ENCODE data around the gene MTFP1. TPM values are rescaled to one million over a fixed set of nuclear protein-coding genes. Genes with fewer than 3 reads are reported as not detected.
A peak's percentile ranks its signal among the peaks of the same experiment; 100 is the strongest.

The MTFP1 gene
- total RNA-seq, 1 donor from 2014 or later = 20.6 TPM

DNA sequence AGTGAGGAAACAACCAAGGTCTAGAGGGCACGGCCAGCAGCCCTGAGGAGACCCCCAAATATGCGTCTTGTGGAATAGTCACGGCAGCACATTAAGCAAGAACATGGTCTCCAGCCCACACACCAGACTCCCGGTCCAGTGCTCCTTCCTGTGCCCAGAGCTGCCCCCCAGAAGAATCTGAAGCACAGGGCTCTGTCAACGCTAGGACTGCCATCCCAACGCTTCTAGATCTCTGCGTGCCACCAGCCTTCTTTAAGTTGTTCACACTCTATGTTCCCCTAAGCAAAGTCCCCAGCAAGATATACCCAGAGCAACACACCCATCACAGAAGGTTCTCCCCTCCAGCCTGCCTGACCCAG, 32.3 kb upstream of the MTFP1 start:
- no peaks in the 10 kb centered on the region for H3K9me3 Mint-ChIP-seq
- no peaks in the 10 kb centered on the region for H3K36me3 Mint-ChIP-seq
- peaks cover 13% of the 10 kb centered on the region for H3K4me1 Mint-ChIP-seq (ENCODE audit: unreplicated experiment)
- TF ChIP-seq, protein P1, sequence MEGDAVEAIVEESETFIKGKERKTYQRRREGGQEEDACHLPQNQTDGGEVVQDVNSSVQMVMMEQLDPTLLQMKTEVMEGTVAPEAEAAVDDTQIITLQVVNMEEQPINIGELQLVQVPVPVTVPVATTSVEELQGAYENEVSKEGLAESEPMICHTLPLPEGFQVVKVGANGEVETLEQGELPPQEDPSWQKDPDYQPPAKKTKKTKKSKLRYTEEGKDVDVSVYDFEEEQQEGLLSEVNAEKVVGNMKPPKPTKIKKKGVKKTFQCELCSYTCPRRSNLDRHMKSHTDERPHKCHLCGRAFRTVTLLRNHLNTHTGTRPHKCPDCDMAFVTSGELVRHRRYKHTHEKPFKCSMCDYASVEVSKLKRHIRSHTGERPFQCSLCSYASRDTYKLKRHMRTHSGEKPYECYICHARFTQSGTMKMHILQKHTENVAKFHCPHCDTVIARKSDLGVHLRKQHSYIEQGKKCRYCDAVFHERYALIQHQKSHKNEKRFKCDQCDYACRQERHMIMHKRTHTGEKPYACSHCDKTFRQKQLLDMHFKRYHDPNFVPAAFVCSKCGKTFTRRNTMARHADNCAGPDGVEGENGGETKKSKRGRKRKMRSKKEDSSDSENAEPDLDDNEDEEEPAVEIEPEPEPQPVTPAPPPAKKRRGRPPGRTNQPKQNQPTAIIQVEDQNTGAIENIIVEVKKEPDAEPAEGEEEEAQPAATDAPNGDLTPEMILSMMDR (conservative IDR thresholded peaks at IDR 0.05) = no peak
- H3K27me3 Mint-ChIP-seq = peaks cover 15% of the 10 kb centered on the region
- no peak for DNase-seq (ENCODE audit: extremely low spot score, unreplicated experiment)
- no peak overlapping the region for H3K27ac Mint-ChIP-seq
- H3K4me3 Mint-ChIP-seq = no peak overlapping the region

DNA sequence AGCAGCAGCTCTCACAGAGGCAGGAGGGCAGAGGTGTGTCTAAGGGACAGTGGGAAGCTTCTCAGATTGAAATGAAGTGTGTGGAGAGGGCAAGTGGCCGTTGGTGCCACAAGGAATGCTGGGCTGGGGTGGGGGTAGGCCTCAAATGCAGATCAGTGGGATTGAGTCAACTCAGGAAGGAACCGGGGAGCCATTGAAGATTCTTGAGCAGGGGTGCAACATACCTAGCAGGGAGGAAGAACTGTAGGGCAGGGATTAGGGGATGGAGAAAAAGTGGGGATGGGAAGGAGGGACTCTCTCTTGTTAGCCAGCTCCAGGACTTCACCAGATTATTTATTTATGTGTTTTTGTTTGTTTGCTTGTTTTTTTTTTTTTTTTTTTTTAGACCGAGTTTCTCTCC, 31.7 kb upstream of the MTFP1 start:
- H3K9me3 Mint-ChIP-seq = no peaks in the 10 kb centered on the region
- TF ChIP-seq, protein P1 (conservative IDR thresholded peaks at IDR 0.05) = no peak
- H3K27ac Mint-ChIP-seq = no peak overlapping the region
- peaks cover 21% of the 10 kb centered on the region for H3K27me3 Mint-ChIP-seq
- no peaks in the 10 kb centered on the region for H3K36me3 Mint-ChIP-seq
- no peak overlapping the region for H3K4me3 Mint-ChIP-seq
- H3K4me1 Mint-ChIP-seq (ENCODE audit: unreplicated experiment) = peaks cover 13% of the 10 kb centered on the region
- no peak for DNase-seq (ENCODE audit: extremely low spot score, unreplicated experiment)

DNA sequence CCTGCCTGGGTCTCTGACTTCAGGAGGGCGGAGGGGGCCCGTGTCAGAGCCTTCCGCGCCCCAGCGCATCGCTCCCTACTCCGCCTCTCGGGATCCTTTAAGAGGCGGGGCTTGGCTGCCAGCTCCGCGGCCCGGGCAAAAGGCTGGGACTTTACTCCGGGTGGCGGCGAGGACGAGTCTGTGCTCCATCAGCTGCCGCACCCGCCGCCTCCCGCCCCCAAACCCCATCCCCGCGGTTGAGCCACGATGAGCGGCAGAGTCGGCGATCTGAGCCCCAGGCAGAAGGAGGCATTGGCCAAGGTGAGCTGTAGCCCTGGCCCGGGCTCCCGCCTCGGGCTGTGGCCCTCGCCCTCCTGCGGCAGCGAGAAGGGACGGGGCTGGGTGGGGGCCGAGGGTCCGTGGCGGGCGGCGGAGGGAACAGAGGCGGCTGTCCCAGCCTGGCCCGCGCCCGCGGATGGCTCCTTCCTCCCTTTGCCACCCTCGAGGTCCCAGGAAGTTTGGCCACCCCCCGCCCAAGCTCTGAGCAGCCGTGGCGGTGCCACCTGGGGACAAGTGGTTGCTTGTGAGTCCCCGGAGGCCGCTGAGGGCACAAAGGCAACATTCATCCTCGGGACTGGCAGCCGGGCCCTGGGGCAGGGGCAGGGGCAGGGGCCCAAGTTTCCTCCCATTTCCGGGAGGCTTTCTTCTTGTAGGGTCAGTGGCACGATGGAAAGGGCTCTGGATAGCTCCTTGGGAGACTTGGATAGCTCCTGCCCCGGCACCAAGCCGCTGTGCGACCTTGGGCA, 28.5 kb upstream of the MTFP1 start, which contains the start of gene SEC14L2:
TSS of gene SEC14L2 (plus strand) at position 148 of the 785 bp plus-strand sequence. CDS start at position 247, 99 bp downstream.
- no peak for DNase-seq (ENCODE audit: extremely low spot score, unreplicated experiment)
- no peaks in the 10 kb centered on the region for H3K36me3 Mint-ChIP-seq
- no peak within 1 kb of the TSS for H3K27ac Mint-ChIP-seq
- H3K27me3 Mint-ChIP-seq = peaks cover 23% of the 10 kb centered on the region
- peaks cover 18% of the 10 kb centered on the region for H3K4me1 Mint-ChIP-seq (ENCODE audit: unreplicated experiment)
- H3K4me3 Mint-ChIP-seq = peak within 1 kb of the TSS; percentile 86
- H3K9me3 Mint-ChIP-seq = no peaks in the 10 kb centered on the region
- TF ChIP-seq, protein P1 (conservative IDR thresholded peaks at IDR 0.05) = no peak

DNA sequence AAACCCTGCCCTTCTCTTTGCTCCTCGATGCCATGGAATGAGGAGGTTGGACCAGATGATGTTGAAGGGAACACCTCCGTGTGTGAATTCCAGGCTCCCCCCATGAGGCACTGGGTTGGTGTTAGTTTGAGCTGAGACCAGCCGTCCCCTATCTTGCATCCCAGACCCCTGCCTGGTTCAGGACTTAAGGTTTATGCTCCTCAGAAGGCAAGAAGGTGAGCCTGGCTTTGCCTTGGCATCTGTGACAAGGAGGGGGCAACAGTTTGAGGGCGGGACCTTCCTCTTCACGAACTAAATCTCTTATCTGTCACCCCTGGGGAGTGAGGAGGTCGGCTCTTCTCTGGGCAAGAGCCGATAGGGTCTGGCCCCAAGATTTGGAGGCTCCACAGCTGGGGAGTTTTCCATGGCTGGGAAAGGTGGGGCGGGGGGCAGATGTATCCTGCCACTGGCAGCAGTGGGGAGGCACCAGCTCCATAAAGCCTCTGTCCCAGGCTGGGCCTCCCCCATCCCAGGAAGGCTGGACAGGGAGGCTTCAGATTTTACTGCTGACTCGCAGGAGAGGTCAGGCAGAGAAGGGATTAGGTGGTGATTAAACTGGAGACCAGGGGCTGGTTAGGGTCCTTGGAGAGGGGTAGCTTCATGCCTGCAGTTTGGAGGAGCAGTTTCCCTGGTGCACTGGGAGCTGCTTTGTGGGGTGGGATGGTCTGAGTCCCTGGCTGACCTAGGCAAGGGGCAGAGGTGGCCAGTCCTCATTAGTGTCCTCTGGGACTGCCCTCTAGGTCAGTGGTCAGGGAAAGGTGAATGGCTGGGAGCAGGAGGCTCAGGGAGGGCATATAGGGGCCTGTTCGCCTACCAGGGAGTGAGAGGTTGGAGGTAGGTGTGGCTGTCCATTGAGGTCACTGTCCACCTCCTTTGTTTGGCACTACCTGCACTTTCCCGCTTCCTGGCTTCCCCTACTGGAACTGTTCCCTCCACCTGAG, 27.6 kb upstream of the MTFP1 start:
- Mint-ChIP-seq H3K36me3 (no peaks in the 10 kb centered on the region), H3K27me3 (peaks cover 23% of the 10 kb centered on the region), H3K9me3 (no peaks in the 10 kb centered on the region), H3K4me3 (peak overlapping the region; percentile 86), H3K4me1 (ENCODE audit: unreplicated experiment) (peaks cover 20% of the 10 kb centered on the region), H3K27ac (peak overlapping the region; percentile 48)
- no peak for DNase-seq (ENCODE audit: extremely low spot score, unreplicated experiment)
- TF ChIP-seq, protein P1 (conservative IDR thresholded peaks at IDR 0.05) = no peak

DNA sequence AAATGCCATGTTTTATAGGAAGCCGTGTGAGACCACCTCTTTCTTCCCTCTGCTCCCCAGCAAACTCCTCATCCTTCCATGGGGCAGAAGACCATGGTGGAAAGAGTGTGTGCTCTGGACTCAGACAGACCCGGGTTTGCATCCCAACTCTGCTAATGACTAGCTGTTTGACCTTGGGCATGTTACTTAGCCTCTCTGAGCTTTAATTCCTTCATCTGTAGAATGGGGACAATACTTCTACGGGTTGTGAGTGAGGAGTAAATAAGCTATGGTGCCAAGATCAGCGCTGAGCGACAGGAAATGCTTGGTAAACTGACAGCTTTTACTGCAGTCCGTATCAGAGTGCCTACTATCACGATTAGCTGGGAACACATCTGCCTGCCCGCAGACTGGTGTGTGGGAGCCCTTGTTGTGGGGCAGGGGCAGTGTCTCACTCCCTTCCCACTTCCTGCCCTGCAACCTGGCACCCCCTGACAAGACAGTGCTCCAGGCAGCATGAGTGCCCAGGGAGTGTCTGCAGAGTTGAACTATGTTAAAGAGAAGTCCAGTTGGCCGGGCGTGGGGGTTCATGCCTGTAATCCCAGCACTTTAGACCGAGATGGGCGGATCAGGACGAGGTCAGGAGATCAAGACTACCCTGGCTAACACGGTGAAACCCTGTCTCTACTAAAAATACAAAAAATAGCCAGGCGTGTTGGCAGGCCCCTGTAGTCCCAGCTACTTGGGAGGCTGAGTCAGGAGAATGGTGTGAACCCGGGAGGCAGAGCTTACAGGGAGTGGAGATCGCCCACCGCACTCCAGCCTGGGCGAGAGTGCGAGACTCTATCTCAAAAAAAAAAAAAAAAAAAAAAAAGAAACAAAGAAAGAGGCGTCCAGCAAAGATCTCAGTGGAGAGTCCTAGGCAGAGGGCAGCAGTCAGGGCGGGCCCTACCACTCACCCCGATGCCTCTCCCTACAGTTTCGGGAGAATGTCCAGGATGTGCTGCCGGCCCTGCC, 26.6 kb upstream of the MTFP1 start:
- Mint-ChIP-seq H3K27me3 (peaks cover 16% of the 10 kb centered on the region), H3K36me3 (no peaks in the 10 kb centered on the region)

More for the DNA sequence above, 26.6 kb upstream of the MTFP1 start:
- no peak for DNase-seq (ENCODE audit: extremely low spot score, unreplicated experiment)
- TF ChIP-seq, protein P1 (conservative IDR thresholded peaks at IDR 0.05) = no peak
- Mint-ChIP-seq H3K4me1 (ENCODE audit: unreplicated experiment) (peaks cover 16% of the 10 kb centered on the region), H3K9me3 (no peaks in the 10 kb centered on the region), H3K27ac (peak overlapping the region; percentile 48), H3K4me3 (peak overlapping the region; percentile 73)

All from type B pancreatic cell (in vitro differentiated cells).